T-helper 17 cell (primary cell): ENCODE data around the gene PADI2. TPM values are rescaled to one million over a fixed set of nuclear protein-coding genes. Genes with fewer than 3 reads are reported as not detected.

Experiments used
- ATAC-seq: fragments of 150-1000 bp; cut with Tn5 transposase; 2 replicates; pipeline ENCODE4 v1.10.0; 2021; ENCODE audit warnings: mild to moderate bottlenecking, moderate library complexity
- DNase-seq, 3 donors: peaks; one replicate each; pipeline versions ENCODE4 v3.0.0 to v3.0.0-alpha.2; 2020 to 2021
- H3K9me3 ChIP-seq: one replicate; pipeline ENCODE4 v1.7.0; 2013; ENCODE audit warnings: low read length, mild to moderate bottlenecking; ENCODE audit not compliant: control insufficient read depth, poor library complexity, severe bottlenecking
- H3K27ac Mint-ChIP-seq: one replicate; pipeline ENCODE4 v1.8.0; 2022; ENCODE audit warnings: mild to moderate bottlenecking, moderate library complexity, mixed read lengths
- H3K27me3 Mint-ChIP-seq: one replicate; pipeline ENCODE4 v1.8.0; 2022; ENCODE audit warnings: mixed read lengths
- H3K36me3 Mint-ChIP-seq: one replicate; pipeline ENCODE4 v1.8.0; 2022; ENCODE audit warnings: low read depth, mixed read lengths
- H3K4me1 Mint-ChIP-seq: one replicate; pipeline ENCODE4 v1.8.0; 2022; ENCODE audit warnings: mild to moderate bottlenecking, mixed read lengths
- H3K4me3 Mint-ChIP-seq: one replicate; pipeline ENCODE4 v1.8.0; 2022; ENCODE audit warnings: mild to moderate bottlenecking, moderate library complexity, mixed read lengths
- total RNA-seq, 4 donors: library from RNA in 2 of 4; stranded (reverse) in 2 of 4; gene quantifications; one replicate each; pipeline ENCODE4 v1.2.3 and lab custom pipeline; 2022 to 2026

The PADI2 gene
- total RNA-seq, 2 donors from 2014 or later = 0.23 to 0.57 TPM

GRCh38 chr1:17134034-17134433 lies 14.8 kb upstream of the PADI2 start:
- no peak for DNase-seq
- ATAC-seq = no peak
- Mint-ChIP-seq H3K27ac (no peak overlapping the region), H3K36me3 (peaks cover 5% of the 10 kb centered on the region), H3K4me3 (no peak overlapping the region), H3K4me1 (peaks cover 6% of the 10 kb centered on the region), H3K27me3 (peaks cover 57% of the 10 kb centered on the region)
- no peaks in the 10 kb centered on the region for H3K9me3 ChIP-seq

- DNase-seq = no peak
- H3K36me3 Mint-ChIP-seq = peaks cover 3% of the 10 kb centered on the region
- peaks cover 8% of the 10 kb centered on the region for H3K4me1 Mint-ChIP-seq
- H3K27me3 Mint-ChIP-seq = peaks cover 37% of the 10 kb centered on the region
- H3K27ac Mint-ChIP-seq = no peak overlapping the region
- no peaks in the 10 kb centered on the region for H3K9me3 ChIP-seq
- no peak for ATAC-seq
- no peak overlapping the region for H3K4me3 Mint-ChIP-seq
These were observed 10.9 kb upstream of the PADI2 start for GRCh38 chr1:17130138-17130635.

DNA sequence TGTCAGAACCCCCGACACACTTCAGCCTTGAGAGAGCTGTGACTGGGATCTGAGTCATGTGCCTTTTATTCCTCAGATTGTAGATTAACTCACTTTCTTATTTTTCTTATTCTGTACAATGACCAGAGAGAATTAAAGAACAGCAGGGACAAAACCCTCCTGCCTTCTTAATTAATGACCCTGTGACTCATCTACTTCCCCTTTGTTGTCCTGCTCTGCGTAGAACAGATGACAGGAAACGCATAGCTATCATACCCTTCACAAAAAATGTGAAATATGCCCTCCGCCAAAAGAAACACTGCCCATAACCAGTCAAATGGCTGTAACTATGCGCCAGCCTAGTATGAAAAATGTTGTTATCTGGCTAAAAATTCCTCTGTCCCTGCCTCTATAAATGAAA lies 9.1 kb upstream of the PADI2 start:
- H3K27ac Mint-ChIP-seq = no peak overlapping the region
- peaks cover 32% of the 10 kb centered on the region for H3K27me3 Mint-ChIP-seq
- DNase-seq (no peak), ATAC-seq (peak; percentile 42)
- no peaks in the 10 kb centered on the region for H3K9me3 ChIP-seq
- peaks cover 4% of the 10 kb centered on the region for H3K4me1 Mint-ChIP-seq
- H3K36me3 Mint-ChIP-seq = no peaks in the 10 kb centered on the region
- no peak overlapping the region for H3K4me3 Mint-ChIP-seq

GRCh38 chr1:17125756-17126237 lies 6.5 kb upstream of the PADI2 start:
- H3K9me3 ChIP-seq = no peaks in the 10 kb centered on the region
- H3K4me1 Mint-ChIP-seq = peaks cover 4% of the 10 kb centered on the region
- no peak overlapping the region for H3K27ac Mint-ChIP-seq
- H3K27me3 Mint-ChIP-seq = peaks cover 23% of the 10 kb centered on the region
- ATAC-seq (peak; percentile 70), DNase-seq (peak; percentile 60 to 85 (median 65))
- no peak overlapping the region for H3K4me3 Mint-ChIP-seq
- no peaks in the 10 kb centered on the region for H3K36me3 Mint-ChIP-seq

DNA sequence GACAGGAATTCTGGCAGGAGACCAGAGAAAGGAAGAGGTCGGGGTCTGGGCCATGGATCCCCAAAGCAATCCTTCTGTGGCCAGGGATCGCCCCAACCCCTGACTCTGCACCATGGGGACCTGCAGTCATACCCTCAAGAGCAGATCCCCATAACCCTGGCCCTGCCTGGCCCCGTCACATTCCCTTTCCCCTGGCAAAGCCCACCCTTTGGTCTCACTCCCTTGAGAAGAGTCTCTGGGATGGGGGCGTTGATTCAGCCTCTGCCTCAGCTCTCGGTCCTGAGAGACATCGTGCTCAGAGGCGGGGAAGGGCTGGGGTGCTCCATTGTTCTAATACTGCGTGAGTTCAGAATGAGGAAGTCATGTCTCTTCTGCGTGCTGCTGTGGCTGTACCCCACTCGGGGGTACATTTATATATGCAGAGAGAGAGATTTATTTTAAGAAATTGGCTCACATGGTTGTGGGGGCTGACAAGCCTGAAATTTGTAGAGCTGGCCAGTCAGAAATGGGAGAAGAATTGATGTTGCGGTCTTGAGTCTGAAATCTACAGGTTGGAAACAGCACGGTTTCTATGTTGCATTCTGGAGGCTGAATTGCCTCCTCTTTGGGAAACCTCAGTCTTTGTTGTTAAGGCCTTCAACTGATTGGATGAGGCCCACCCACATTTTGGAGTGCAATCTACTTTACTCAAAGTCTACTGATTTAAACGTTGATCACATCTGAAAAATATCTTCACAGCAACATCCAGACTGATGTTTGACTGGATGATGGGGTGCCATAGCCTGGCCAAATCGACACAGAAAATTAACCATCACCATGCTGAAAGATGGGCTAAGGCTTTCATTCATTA lies 4.2 kb upstream of the PADI2 start:
- Mint-ChIP-seq H3K27me3 (peaks cover 40% of the 10 kb centered on the region), H3K36me3 (no peaks in the 10 kb centered on the region), H3K4me3 (no peak overlapping the region), H3K4me1 (peaks cover 8% of the 10 kb centered on the region), H3K27ac (no peak overlapping the region)
- H3K9me3 ChIP-seq = no peaks in the 10 kb centered on the region
- ATAC-seq (no peak), DNase-seq (no peak)

DNA sequence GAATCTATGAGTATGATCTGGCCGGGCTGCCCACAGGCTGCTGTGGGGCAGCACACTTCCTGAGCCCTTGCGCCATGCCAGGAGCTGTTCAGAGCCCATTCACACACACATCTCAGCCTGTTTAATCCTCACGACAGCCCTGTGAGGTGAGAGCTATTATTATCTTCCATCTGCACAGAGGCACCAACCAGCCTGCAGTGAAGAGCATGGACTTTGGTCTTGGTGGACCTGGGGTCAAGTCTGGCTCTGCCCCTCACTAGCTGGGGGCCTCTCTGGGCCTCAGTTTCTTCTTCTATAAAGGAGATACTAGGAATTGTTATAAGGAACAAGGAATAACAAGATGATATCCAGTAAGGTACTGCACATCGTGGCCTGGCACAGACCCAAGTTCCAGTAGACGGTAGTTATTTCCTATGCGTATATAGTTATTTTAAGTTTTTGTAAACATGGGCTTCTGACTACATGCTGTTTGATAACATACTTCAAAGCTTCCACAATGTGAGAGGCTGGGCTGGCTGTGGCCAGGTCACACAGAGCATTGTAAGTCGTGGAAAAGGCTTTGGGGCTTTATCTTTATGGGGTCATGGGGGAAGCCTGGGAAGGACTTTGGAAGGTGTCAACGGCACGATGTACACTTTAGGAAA lies 3.4 kb upstream of the PADI2 start:
- DNase-seq = no peak
- H3K4me3 Mint-ChIP-seq = no peak overlapping the region
- peaks cover 48% of the 10 kb centered on the region for H3K27me3 Mint-ChIP-seq
- no peaks in the 10 kb centered on the region for H3K36me3 Mint-ChIP-seq
- no peak for ATAC-seq
- no peak overlapping the region for H3K27ac Mint-ChIP-seq
- H3K9me3 ChIP-seq = no peaks in the 10 kb centered on the region
- H3K4me1 Mint-ChIP-seq = peaks cover 10% of the 10 kb centered on the region

- H3K9me3 ChIP-seq = no peaks in the 10 kb centered on the region
- H3K27me3 Mint-ChIP-seq = peaks cover 54% of the 10 kb centered on the region
- DNase-seq (no peak), ATAC-seq (no peak)
- no peaks in the 10 kb centered on the region for H3K36me3 Mint-ChIP-seq
- no peak overlapping the region for H3K4me3 Mint-ChIP-seq
- peaks cover 10% of the 10 kb centered on the region for H3K4me1 Mint-ChIP-seq
- H3K27ac Mint-ChIP-seq = no peak overlapping the region
These were observed 2.6 kb upstream of the PADI2 start for GRCh38 chr1:17121881-17122280.

DNA sequence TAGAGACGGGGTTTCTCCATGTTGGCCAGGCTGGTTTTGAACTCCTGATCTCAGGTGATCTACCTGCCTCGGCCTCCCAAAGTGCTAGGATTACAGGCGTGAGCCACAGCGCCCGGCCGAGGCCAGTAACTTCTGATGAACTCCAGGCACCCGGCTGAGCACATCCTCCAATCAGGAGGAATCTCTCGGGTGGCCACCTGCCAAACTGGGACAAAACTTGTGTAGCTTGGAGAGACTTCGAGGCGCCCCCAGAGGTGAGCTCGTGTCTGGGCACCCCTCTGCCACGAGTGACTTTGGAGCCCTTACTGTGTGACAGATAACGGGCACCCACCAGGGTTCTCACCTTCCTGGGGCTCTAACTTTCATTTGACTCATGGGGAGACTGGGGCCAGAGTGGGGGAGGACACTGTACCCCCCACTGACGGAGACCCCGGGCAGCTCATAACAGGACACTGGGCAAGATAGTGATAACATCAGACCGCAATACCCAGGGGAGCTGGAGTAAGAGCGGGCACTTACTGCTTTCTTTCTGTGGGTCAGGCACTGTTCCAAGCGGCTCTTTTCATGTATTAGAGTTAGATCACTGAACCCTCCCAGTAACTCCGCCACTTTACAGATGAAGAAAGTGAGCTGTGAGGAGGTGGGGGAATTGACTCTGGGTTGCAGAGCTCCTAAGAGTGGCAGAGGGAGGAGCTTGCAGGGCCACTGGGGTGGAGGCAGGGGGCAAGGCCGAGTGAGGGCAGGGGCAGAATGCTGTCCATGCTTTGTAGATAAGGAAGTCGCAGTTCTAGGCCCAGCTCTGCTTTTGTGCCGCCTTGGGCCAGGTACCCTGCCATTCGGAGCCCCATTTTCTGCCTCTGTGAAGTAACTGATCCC lies 1.9 kb upstream of the PADI2 start:
- H3K9me3 ChIP-seq = no peaks in the 10 kb centered on the region
- H3K4me3 Mint-ChIP-seq = peak overlapping the region; percentile 21
- H3K27me3 Mint-ChIP-seq = peaks cover 60% of the 10 kb centered on the region
- DNase-seq (no peak), ATAC-seq (no peak)
- no peak overlapping the region for H3K27ac Mint-ChIP-seq
- peaks cover 10% of the 10 kb centered on the region for H3K4me1 Mint-ChIP-seq
- H3K36me3 Mint-ChIP-seq = no peaks in the 10 kb centered on the region

- Mint-ChIP-seq H3K27me3 (peaks cover 61% of the 10 kb centered on the region), H3K27ac (no peak overlapping the region), H3K36me3 (no peaks in the 10 kb centered on the region), H3K4me3 (no peak overlapping the region), H3K4me1 (peaks cover 6% of the 10 kb centered on the region)
- no peak for DNase-seq
- no peak for ATAC-seq
- no peaks in the 10 kb centered on the region for H3K9me3 ChIP-seq
These were observed 1.2 kb upstream of the PADI2 start for GRCh38 chr1:17120481-17120877.

DNA sequence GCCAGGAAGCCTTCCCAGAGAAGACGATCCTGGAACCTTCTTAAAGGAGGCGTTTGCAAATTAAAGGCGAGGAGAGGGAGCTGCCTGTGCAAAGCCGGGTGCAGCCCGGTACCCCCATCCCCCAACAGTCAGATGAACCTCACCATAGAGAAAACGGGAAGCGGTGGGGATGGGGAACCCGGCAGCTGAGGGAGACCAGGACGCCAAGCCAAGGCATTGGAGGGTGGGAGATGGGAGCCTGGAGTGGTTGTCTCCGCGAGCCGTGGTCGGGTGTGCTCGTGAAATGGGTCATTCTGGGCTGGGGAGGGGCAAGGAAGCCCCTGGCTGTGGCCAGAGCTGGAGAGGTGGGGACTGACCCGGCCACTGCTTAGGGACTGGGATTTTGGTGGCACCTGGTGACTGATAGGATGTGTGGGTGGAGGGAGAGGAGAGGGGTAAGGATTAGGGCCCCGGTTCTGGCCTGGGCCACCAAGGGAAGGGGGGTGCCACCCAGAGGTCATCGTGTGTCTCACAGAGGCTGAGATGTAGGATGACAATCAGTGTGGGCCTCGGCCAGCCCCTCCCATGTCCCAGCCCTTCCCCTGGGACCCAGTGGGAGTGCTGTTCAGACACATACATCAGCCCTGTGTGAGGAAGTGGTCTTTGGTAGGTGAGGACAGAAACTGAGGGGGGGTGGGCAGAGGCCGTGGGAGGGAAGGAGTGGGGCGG lies 676 bp upstream of the PADI2 start:
- Mint-ChIP-seq H3K36me3 (no peaks in the 10 kb centered on the region), H3K27ac (no peak overlapping the region), H3K27me3 (peaks cover 66% of the 10 kb centered on the region), H3K4me3 (peak overlapping the region; percentile 49), H3K4me1 (peaks cover 6% of the 10 kb centered on the region)
- no peak for DNase-seq
- ATAC-seq = no peak
- H3K9me3 ChIP-seq = no peaks in the 10 kb centered on the region

GRCh38 chr1:17118706-17119075 lies 560 bp downstream of the PADI2 start:
- peaks cover 6% of the 10 kb centered on the region for H3K4me1 Mint-ChIP-seq
- no peaks in the 10 kb centered on the region for H3K9me3 ChIP-seq
- DNase-seq (no peak), ATAC-seq (no peak)
- H3K4me3 Mint-ChIP-seq = peak overlapping the region; percentile 28
- H3K36me3 Mint-ChIP-seq = peaks cover 4% of the 10 kb centered on the region
- H3K27ac Mint-ChIP-seq = no peak overlapping the region
- H3K27me3 Mint-ChIP-seq = peaks cover 76% of the 10 kb centered on the region

DNA sequence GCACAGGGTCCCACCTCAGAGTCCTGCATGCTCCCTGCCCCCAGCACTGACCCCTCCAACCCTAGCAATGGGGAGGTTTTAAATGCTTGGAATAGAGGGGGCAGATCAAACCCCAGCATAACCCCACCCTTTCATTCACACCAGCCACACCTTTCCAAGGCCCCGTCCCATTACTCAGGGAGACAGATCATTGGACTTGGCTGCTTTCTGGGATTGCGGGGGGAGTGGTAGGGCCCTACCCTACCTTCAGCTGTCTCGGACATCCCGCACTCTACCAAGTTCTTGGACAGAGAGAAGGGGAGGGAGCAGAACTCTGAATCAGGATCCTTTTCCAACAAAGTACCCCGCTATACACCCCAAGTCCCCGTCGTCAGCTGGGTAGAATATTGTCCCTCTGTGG lies 983 bp downstream of the PADI2 start:
- peak overlapping the region; percentile 28 for H3K4me3 Mint-ChIP-seq
- DNase-seq = no peak
- peaks cover 4% of the 10 kb centered on the region for H3K36me3 Mint-ChIP-seq
- H3K9me3 ChIP-seq = no peaks in the 10 kb centered on the region
- no peak for ATAC-seq
- peaks cover 72% of the 10 kb centered on the region for H3K27me3 Mint-ChIP-seq
- no peak overlapping the region for H3K27ac Mint-ChIP-seq
- H3K4me1 Mint-ChIP-seq = peaks cover 6% of the 10 kb centered on the region
